HG03097 (cell line): Measurements from ENCODE around the gene MCM9.
"Not testable (repeated sequence)": the region's sequence is repeated elsewhere in the genome, so short reads cannot be mapped to it uniquely, and the experiment has no call there.

Experiments used
- ATAC-seq: cut with Tn5 transposase; IDR thresholded peaks from one replicate; pipeline ENCODE4 v1.9.1; 2021; ENCODE audit not compliant: unreplicated experiment, low FRiP score

Gene MCM9

GRCh38 chr6:118808793-118809638 is 125.9 kb downstream of the MCM9 start:
- ATAC-seq: peak; percentile 49

- no peak for ATAC-seq
These were observed 130.9 kb downstream of the MCM9 start for GRCh38 chr6:118804091-118804490.

GRCh38 chr6:118801257-118801656 is 133.7 kb downstream of the MCM9 start:
- ATAC-seq: no peak

DNA sequence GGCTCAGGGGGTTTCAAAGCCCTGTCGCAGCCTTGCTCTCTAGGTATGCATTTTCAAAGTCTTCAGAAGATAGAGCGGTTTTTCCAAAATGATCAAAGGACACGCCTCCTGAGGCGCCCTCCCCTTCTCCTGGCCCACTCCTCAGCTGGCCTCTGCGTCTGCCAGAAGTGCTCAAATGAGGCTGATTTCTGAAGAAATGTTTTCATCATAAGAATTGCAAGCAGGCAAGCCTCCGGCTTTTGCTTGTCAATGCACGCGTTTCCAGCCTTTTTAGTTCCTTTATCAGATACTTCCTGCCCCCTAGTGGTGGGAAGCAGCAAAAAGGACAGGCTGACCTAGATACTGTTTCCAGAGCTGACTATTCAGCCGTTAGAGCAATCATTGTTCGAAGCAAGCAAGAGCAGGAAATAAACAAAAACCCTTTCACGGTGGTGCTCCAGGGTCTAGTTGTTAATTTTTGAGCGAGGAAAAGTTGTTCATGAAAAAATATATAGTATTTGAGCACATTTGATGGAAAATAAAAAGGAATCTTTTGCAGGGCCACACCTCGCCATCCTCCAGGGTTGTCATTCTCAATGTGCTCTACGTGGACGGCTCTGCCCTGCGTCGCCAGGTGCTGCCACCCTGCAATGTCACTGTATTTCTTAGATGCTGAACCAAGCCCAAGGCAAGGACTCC is 134.4 kb downstream of the MCM9 start:
- no peak for ATAC-seq

DNA sequence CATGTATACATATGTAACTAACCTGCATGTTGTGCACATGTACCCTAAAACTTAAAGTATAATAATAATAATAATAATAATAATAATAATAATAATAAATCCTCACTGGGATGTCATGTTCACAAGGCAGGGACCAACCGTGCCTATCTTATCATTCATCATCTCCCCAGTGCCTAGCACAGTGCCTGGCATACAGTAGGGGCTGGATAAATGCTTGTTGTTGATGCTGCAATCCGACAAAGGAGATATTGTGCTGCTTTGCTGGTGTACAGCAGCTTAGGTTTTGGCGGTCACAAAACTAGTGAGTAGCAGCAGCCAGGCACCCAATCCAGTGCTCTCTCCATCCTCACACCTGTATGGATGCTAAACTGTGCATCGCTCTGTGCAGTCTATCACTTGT is 135.1 kb downstream of the MCM9 start:
- ATAC-seq: no peak

GRCh38 chr6:118796548-118796947 is 138.4 kb downstream of the MCM9 start:
- not testable (repeated sequence) for ATAC-seq

DNA sequence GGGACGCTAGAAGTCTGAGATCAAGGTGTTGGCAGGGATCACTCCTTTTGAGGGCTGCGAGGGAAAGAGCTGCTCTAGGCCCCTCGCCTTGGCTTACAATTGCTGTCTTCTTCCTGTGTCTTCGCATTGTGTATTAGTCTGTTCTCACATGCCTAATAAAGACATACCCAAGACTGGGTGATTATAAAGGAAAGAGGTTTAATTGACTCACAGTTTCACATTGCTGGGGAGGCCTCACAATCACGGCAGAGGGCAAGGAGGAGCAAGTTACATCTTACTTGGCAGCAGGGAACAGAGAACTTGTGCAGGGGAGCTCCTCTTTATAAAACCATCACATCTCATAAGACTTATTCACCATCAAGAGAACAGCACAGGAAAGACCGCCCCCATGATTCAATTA is 143.5 kb downstream of the MCM9 start:
- no peak for ATAC-seq

GRCh38 chr6:118789954-118790353 is 145.0 kb downstream of the MCM9 start:
- no peak for ATAC-seq

DNA sequence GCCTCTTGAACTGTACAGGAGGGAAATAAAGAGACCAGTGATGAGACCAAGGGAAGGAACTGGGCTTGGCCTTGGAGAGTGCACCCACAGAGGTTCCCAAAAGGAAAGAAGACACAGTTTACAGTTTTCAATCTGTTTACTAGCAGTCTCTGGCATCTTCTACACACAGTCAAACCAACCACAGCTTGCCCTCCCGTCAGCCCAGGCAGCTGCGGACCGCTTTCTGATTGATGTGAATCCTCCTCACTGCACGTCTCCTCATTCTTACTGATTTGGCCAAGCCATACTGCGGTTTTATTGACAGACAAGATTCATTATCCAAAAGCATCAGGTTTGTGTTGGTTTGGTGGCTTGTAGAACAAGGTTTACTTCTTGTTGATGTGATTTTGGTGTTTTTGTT is 145.5 kb downstream of the MCM9 start:
- ATAC-seq: no peak

DNA sequence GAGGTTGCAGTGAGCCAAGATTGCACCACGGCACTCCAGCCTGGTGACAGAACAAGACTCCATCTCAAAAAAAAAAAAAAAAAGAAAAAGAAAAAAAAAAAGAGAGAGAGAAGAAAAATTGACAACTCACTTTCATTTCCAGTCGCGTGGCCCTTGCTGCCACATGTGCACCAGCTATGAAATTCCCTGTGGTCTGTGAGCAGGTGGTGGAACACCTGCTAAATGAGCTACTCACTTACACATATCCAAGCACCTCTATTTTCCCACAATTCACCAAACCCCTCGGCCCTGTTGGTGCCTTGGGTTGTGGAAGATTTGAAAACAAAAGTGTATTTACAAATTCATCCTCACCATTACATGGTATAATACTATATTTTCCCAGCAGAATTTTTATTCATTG is 146.3 kb downstream of the MCM9 start:
- ATAC-seq: no peak

- no peak for ATAC-seq
These were observed 147.1 kb downstream of the MCM9 start for GRCh38 chr6:118787724-118788423.

DNA sequence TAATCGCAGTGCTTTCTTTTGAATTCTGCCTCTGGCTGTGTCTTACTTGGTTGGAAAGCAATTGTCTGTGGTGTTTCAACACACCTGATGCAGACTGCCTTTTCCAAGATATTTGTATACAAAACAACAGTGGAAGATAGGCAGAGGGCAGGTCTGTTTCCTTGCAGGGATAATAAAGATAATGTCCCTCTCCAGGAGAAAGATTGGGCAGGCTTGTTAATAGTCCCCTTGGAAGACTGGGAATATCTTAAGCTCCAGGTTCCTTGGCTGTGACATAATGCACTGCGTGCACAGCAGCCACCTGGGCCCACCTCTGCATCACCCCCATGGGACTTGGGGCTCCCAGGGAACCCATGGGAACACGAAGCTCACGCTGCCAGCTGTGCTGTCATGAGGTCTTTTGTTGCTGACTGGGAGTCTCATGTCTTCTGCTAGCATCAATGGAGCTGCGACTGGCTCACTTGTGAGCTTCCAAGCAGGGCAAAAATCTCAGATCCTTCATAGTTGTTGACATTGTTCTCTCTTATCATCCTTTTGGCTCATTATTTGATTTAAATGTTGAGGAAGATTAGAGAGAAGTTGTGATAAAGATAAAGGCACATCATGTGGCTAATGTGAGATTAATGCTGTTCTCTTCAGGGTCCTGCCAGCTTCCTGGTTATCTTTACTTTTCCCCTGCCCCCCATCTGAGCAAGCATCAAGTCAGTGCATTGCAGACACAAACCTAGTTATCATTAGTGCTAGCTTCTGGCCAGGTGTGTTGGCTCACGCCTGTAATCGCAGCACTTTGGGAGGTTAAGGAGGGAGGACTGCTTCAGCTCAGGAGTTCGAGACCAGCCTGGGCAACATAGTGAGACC is 148.1 kb downstream of the MCM9 start:
- no peak for ATAC-seq

GRCh38 chr6:118785601-118786000 is 149.4 kb downstream of the MCM9 start:
- no peak for ATAC-seq

DNA sequence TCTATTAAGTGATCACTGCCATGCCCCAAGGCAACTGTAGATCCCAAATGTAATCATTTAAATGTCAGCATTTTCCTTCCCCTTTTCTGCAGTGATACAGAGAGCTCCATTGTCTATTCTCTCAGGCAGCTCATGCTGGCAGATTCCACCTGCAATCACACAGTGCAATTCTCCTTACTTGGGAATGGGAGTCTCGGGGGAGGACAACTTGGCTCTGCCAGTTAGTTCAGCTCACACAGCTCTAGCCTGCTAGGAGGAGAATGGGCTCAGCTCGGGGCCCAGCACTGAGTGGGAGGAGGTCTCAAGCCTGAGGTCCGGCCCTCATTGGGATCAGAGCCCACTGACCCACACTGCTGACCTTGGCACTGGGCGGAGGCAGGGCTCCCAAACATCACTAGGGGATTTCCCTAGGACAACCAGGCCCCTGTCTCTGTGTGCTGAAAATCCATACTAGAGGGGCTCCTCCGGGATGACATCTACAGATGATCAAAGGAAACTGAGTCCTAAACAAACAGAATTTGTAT is 150.3 kb downstream of the MCM9 start:
- ATAC-seq: no peak

DNA sequence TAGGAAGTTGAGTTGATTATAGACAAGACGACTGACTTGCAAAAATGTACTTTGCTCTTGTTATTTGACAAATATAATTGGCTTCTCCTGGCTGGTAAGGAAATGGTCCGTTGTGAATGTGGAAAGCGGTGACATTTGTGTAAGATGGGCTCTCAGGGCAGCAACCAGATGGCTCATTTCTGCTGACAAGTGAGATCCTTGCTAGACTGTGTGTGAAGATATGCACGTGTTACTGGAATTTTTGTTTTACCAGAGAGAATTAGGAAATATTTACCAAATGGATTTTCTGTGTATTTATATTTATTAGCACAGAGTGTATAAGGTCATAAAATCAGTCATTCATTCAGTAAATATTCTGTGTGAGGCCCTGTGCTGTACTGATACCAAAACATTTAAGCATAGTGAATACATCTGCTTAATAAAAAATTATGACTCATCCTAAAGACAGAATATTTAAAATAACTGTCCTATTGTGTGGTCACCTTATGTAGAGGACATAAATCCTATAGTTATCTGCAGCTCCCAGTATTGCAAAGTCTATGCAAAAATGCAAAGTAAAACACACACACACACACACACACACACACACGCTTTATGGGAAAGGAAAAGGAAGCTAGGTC is 150.9 kb downstream of the MCM9 start:
- ATAC-seq: no peak

- no peak for ATAC-seq
These were observed 152.3 kb downstream of the MCM9 start for GRCh38 chr6:118782651-118783050.

- ATAC-seq: no peak
These were observed 153.1 kb downstream of the MCM9 start for GRCh38 chr6:118781897-118782296.

DNA sequence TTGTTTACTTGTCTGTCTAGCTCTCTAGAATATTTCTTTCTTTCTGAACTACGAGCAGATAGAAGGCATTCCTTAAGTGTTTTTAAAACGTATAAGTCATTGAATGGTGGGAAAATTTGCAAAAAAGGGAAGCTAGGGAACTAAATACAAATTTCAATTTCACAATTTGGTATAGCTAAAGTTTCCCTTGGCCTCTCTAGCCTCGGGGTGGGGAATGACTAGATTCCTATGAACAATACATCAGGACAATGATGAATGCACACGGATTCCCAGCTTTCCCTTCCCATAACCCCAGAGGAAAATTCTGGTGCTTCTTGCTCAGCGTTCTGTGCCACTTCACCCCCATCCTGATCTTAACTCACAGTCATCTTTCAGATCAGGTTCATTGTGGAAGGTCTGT is 154.3 kb downstream of the MCM9 start:
- ATAC-seq: no peak

- no peak for ATAC-seq
These were observed 158.1 kb downstream of the MCM9 start for GRCh38 chr6:118776607-118777549.
